Stimulated activated CD4-positive, alpha-beta T cell treated with anti-CD3 and anti-CD28 coated beads, Interleukin-12 subunit alpha, Interleukin-12 subunit beta, amount 100 ng/mL, for 4 hours (primary cell): ENCODE results near the gene UBXN1.

Experiments used
- DNase-seq: peaks from one replicate; pipeline ENCODE4 v3.0.0-alpha.2; 2020

The UBXN1 gene, protein sequence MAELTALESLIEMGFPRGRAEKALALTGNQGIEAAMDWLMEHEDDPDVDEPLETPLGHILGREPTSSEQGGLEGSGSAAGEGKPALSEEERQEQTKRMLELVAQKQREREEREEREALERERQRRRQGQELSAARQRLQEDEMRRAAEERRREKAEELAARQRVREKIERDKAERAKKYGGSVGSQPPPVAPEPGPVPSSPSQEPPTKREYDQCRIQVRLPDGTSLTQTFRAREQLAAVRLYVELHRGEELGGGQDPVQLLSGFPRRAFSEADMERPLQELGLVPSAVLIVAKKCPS

DNA sequence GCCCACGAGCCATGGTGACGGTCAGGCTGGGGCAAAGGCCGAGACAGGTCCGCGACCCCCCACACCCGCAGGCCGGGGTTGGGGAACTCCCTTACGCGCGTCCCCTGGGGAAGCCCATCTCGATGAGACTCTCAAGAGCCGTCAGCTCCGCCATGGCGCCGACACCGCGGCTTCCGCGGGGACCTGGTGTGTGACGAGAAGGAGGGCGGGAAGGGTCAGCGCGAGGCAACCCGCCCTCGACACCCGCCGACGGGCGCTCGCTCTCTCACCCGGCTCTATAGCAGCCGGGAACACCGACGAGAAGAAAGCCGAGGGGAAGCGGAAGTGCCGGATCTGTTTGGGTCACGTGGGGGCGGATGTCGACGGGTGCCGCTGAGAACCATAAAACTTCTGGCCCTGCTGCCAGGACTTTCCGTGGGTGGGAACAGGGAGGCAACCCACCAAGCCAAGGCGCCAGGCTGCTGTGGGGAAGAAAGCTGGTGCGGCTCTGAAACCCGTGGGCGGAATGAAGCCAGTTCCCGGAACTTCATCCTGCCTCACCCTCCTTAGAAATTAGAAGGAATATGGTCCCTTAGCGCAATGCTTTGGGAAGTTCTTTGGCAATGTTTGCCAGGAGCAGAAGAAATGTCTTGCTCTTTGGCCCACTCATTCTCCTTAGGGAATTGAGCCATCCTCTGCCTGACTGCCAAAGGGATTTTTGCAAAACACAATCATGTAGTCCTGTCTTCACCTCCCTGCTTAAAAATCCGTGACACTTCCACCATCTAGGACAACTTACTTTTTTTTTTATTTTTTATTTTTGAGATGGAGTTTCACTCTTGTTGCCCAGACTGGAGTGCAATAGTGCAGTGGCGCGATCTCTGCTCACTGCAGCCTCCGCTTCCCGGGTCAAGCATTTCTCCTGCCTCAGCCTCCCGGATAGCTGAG lies at the start of gene UBXN1:
Gene UBXN1, minus strand, starts transcription at position 304 of the 927 bp plus-strand sequence. Its CDS starts 150 bp downstream, at position 154.
- peak; percentile 79 for DNase-seq

DNA sequence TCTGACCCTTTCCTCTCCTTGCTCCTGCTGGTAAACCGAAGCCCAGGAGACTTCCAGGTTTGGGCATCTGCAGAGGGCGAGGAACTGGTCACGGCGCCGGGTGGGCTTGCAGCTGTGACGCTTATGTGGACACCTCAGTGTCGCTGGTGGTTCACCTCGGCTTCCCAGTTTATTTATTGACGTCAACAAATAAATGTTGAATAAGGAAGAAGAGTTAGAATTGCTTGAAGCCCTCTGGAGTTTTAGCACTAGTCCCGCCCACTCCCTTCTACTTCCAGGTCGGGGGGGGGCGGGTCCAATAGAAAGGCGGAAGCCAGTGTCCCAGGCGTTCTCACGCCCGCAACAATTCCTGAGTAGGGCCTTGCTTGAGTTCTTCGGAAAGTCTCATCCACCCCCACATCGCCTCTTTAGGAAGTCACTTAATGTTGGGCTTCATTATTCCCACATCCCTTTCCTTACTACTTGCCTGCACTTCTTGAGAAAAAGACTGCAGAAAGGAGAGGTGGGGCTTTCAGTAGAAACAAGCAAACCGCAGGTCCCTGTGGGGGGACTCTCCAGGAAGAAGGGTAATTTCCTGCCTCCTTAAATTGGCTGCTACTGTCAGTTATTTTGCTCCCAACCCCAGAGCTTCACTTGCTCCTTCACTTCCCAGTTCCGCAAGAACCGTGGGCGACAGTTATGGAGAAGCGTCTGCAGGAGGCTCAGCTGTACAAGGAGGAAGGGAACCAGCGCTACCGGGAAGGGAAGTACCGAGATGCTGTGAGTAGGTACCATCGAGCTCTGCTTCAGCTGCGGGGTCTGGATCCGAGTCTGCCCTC lies 49.5 kb upstream of the UBXN1 start, which contains the start of gene TTC9C:
Gene TTC9C, plus strand, starts transcription at position 316 of the 818 bp plus-strand sequence. Its CDS starts 363 bp downstream, at position 679.
- peak; percentile 78 for DNase-seq

- peak; percentile 66 for DNase-seq
These were observed 48.9 kb upstream of the UBXN1 start for GRCh38 chr11:62727872-62728170.

DNA sequence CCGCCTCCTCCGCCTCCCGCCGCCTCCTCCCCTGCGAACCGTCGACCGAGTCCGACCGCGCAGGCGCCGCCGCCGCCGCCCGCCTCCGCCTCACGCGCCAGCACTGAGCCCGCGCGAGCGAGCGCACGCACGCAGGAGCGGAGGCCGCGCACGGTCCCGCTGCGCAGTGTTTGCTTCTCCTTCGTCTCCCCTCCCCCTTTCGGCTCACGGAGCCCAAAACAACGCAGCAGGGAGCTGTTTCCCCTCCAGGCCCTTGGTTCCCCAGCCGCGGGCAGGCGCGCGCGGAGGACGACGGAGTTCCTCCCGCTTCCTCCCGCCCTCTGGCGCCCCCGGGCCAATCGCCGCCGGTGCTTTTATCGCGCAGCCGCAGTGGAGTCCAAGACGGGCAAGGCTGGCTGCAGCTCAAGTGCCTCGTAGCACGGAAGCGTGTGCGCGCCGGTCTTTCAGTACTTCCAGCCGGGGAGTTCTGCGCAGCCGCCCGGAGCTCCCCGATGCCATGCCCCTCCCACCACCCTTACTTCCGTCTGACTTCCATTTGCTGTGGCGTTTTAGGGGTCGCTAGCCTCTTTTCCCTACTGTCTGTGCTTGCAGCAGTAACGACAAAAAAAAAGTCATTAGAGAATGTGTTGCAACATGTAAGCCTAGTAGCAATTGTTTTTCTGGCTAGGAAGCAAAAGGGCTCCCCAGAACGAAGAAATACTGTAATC lies 48.4 kb upstream of the UBXN1 start, which contains the start of gene HNRNPUL2:
Gene HNRNPUL2, minus strand, starts transcription at position 293 of the 707 bp plus-strand sequence. CDS start 301 bp downstream, outside the sequence.
- peak; percentile 96 for DNase-seq

- no peak for DNase-seq
These were observed 48.0 kb upstream of the UBXN1 start for GRCh38 chr11:62726915-62727164.

DNA sequence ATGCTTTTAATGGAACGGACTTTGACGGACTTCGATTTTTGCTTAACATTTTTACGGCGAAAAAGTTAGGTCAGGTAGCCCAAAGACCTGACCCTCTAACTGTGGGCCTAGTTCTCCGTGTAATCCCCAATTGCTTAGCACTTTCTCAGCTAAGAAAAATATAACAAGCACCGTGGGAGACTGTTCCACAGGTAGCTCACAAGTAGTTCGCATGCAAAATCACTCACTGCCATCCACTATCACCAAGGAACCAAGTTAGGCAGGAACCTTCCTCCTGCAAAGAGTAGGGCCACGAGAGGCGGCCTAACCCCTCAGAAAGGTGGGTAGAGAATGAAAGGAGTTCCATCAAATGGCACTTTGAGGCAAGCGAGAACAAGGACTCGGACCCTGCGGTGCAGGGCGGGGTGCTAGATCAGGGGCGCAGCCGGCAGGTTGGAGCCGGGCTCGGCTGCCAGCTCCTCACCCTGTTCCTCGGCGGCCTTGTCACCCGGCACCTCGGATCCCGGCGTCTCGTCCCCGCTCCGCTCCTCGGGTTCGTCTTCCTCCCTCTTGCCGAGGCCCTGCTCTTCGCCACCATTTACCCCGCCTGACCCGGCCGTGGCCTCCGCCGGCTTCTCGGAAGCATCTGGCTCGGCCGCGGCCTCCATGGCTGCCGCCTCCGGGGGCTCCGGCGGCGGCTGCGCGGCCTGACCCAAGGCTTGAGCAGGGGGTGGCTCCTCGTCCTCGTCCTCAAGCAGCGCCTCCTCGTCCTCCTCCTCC lies 47.5 kb upstream of the UBXN1 start:
- no peak for DNase-seq

- no peak for DNase-seq
These were observed 46.8 kb upstream of the UBXN1 start for GRCh38 chr11:62725646-62726045.

- no peak for DNase-seq
These were observed 45.3 kb upstream of the UBXN1 start for GRCh38 chr11:62724171-62724570.

- DNase-seq = no peak
These were observed 43.1 kb upstream of the UBXN1 start for GRCh38 chr11:62721994-62722393.

- no peak for DNase-seq
These were observed 40.6 kb upstream of the UBXN1 start for GRCh38 chr11:62719302-62719978.

- DNase-seq = no peak
These were observed 37.9 kb upstream of the UBXN1 start for GRCh38 chr11:62716816-62717215.

DNA sequence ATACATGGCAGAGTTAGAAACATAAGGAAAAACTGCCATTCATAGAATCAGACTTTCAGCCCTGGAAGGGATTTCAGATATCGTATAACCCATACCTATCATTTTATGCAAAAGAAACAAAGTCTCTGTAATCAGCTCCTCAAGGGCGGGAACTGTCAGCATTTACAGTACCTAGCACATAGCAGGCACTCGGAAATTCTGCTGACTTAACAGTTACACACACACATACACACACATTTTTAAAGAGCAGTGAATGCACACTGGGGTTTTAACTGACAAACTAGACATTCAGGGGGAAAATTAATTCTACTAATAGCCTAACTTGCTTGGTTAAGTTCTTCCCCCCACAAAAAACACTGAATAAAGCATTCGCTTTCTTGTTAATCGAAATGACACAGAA lies 37.3 kb upstream of the UBXN1 start:
- DNase-seq = no peak

DNA sequence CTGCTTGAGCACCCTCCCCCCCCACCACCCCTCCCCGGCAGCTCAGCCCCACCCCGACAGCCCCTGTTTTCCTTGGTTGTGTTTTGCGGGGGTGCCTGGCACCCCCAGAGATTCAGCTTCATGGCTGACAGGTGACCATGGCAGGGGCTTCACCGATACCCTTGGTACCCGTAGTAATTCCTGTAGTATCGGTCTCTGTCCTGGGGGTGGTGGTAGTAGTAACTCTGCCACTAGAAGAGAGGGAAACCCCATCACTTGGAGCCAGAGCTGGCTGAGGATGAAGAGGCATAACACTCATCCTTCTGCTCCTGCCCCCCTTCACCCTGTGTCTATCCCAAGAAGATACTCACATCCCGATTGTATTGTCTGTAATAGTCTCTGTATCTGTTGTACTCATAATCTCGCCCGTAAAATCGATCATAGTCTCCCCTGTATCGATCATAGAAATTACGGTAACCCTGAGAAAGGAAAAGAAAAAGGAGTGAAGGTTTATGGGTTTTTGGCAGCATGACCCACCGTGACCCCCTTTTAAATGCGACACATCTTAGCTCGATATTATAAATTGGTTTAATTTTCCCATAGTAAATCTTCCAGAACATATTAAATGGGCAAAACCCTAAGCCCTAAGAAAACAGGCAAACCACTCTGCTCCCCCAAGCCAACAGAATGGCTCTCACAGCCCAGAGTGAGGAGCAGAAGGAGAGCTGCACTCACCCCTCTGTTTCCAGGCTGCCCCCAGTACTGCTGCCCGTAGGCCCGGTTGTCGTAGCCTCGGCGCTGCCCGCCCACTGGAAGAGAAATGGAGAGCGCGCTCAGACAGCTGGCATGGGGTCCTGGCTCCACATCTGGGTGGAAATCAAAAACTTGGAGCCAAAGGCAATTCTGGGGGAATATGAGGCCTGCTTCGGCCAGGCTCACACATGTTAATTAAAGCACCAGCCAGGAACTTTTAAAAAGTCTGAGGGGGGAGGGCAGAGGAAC lies 36.6 kb upstream of the UBXN1 start:
- DNase-seq = no peak

DNA sequence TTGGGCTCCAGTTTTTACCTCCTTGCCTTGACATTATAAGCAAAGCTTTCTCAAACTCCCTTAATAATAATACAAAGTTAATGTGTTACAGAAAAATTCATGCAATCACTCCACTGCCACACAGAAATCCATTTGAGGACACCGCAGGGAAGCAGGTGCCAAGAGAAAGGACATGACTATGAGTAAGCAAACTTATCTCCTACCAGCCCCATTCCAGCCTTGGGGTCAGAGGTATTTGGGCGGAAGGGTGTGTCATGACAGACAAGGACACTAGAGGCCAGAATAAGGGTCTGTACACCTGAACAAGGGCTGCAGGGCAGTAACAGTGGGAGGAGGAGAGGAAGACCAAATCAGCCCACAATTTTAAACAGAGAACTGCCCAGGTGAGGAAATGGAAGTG lies 34.5 kb upstream of the UBXN1 start:
- no peak for DNase-seq

DNA sequence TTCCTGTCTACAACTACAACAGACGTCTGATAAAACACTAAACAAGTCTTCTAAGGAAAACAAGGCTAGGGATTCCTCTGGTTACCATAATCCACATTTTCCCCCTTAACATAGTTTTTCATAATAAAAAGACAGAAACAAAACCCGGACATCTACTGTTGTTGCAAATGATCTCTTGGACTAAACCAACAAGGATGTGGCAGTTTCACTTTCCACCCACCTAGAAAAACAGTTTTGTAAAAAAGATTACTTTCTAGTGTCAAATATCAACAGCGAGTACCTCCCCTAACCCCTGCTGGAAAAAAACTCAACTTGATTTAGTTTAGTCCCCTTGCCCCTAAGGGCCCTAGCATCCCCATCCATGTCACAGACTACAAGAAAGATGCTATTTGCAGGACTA lies 34.0 kb upstream of the UBXN1 start:
- DNase-seq = no peak

DNA sequence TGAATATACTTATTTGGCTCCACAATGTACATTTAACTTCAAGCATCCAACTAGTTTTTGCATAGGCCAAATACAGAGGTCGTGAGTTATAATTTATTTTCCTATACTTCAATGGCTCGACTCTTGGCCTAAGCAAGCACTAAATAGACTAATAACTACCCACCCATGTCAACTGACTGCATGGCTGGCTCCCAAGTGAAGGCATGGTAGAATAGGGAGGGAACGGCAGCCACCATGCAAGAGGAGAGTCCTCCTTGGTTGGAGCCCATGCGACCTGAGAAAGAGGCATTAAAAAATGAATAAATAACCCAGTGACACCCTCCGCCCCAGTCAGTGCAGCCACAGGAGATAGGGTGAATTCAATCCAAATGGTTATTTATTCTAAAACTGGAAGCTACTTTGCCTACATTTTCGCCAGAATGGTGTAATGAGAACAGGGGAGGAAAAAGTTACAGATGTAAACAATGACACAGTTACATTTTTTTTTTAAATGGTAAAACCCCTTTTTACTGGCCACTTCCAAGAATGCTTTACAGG lies 33.5 kb upstream of the UBXN1 start:
- DNase-seq = no peak

- DNase-seq = no peak
These were observed 31.1 kb upstream of the UBXN1 start for GRCh38 chr11:62710001-62710345.

DNA sequence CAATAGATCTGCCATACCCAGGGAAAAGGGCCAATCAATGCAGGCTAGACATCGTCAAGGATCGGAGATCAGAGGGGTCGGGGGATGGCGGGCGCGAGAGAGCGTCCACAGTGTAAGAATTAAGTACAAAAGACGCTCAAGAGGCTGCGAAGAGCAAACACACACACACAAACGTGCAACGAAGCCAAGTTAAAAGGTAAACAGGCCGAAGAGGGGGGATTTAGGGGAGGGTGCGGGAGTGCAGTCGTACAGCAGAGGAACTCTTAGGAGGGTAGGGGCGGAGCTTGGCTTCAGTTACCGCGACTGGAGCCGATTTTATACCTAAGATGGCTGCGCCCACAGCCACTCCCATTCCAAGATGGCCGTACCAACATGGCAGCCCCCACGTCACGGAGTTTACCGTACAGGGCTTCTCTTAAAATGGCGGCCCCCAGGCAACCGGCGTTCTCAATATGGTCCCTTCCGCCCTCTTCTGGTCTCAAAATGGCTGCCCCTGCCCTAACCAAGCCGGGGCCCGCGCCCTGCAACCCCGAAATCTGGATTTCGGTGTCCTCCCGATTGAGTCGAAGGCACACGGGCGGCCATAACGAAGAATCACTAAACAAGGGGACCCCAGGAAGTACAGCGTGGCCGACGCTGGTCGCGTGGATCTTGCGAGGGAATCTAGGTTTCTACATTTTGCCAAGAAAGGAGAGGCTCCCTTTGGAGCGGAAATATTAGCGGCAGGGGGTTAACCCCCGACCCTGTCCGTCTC lies 30.6 kb upstream of the UBXN1 start:
- peak; percentile 90 for DNase-seq

GRCh38 chr11:62708793-62709192 lies 29.9 kb upstream of the UBXN1 start:
- DNase-seq = peak; percentile 43
